GM10266 (cell line): ENCODE measurements around the gene CCT3.
"Not testable (repeated sequence)": the region's sequence is repeated elsewhere in the genome, so short reads cannot be mapped to it uniquely, and the experiment has no call there.

Experiments used
- DNase-seq: peaks from one replicate; pipeline ENCODE4 v3.0.0; 2012; ENCODE audit errors: extremely low spot score
- TF ChIP-seq, protein P1 (sequence below): IDR thresholded peaks from 2 replicates; pipeline ENCODE4 v1.5.1; 2012; ENCODE audit warnings: mild to moderate bottlenecking, low read depth; ENCODE audit not compliant: control insufficient read depth, insufficient read depth; ENCODE audit errors: missing control alignments

The CCT3 gene

DNA sequence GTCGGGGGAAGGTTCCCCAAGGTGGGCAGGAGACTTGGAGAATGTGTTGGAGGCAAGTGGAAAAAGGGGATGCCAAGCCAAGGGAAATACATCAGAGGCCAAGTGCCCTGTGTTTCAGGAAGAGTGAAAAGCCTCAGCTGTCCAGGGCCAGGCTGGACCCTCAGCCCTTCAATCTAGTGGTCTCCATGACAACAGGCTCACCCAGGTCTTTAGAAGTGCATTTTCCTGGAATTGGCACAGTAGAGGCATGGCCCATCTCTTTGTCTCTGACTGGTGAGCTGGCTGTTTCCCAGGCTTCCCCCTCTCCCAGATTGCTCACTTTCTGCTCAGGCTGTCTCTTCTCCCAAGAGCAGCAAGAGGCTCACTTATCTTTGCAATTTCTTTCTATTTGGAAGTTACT lies 20.5 kb upstream of the CCT3 start:
- no peak for DNase-seq
- TF ChIP-seq, protein P1, sequence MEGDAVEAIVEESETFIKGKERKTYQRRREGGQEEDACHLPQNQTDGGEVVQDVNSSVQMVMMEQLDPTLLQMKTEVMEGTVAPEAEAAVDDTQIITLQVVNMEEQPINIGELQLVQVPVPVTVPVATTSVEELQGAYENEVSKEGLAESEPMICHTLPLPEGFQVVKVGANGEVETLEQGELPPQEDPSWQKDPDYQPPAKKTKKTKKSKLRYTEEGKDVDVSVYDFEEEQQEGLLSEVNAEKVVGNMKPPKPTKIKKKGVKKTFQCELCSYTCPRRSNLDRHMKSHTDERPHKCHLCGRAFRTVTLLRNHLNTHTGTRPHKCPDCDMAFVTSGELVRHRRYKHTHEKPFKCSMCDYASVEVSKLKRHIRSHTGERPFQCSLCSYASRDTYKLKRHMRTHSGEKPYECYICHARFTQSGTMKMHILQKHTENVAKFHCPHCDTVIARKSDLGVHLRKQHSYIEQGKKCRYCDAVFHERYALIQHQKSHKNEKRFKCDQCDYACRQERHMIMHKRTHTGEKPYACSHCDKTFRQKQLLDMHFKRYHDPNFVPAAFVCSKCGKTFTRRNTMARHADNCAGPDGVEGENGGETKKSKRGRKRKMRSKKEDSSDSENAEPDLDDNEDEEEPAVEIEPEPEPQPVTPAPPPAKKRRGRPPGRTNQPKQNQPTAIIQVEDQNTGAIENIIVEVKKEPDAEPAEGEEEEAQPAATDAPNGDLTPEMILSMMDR, result no peak

DNA sequence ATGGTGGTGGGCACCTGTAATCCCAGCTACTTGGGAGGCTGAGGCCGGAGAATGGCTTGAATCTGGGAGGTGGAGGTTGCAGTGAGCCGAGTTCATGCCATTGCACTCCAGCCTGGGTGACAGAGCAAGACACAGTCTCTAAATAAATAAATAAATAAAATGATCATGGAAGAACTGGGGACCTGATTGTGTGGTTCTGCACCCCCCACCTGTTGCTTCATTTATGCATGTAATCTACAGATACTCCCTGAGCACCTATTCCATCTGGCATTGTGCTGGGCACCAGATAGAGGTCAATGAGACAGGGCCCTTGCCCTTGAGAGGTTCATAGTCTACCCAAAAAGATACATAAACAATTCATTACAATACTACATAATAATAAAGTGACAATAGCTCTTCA lies 19.9 kb upstream of the CCT3 start:
- TF ChIP-seq, protein P1, result no peak
- no peak for DNase-seq

DNA sequence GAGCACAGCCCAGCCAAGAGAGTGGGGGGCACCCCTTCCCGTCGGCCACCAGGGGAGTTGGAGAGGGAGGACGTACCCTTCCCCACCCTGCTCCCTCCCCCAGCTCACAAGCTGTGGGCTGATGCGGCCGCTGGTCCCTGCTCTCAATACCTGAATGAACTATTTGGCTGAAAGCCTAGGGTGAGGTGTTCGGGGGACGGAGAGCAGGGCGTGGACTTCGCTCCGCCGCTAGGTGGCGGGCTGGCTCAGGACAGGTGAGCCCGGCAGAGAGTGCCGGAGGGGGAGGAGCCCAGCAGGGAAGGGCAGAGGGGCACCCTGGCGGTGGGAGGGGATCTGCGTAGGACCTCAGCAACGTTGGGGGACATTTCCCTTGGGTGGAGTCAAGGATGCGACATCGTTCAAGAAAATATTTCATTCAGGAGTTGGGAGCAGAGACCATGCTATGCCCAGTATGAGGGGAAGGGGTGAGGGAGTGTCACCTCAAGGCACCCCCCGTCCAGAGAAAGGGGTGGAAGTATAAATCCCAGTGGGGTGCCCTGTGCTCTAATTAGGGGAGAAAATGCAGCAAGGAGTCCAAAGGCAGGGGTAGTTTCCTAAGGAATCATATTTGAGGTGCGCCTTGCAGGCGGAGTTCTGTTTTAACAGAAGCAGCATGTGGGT lies 18.9 kb upstream of the CCT3 start:
- peak; percentile 67 for DNase-seq
- TF ChIP-seq, protein P1, result peak; percentile 76

DNA sequence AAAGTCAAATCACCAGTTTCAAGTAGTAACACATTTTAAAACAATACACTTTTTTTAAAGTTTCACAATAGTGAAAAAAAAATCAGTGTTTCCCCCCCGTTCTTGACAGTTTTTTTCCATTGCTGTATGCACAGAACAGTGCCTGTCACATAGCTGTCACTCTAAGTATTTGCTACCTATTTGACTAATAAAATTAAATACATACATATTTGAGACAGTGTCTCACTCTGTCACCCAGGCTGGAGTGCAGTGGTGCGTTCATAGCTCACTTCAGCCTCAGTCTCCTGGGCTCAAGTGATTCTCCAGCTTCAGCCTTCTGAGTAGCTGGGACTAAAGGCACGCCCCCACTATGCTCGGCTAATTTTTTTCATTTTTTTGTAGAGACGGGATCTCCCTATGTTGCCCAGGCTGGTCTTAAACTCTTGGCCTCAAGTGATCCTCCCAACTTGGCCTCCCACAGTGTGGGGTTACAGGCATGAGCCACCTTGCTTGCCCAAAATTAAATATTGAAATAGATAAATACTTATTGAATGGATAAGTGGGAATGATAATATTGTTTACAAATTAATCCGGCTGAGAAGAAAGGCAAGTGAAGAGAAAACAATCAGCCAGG lies 18.3 kb upstream of the CCT3 start:
- TF ChIP-seq, protein P1, result no peak
- DNase-seq, result no peak

DNA sequence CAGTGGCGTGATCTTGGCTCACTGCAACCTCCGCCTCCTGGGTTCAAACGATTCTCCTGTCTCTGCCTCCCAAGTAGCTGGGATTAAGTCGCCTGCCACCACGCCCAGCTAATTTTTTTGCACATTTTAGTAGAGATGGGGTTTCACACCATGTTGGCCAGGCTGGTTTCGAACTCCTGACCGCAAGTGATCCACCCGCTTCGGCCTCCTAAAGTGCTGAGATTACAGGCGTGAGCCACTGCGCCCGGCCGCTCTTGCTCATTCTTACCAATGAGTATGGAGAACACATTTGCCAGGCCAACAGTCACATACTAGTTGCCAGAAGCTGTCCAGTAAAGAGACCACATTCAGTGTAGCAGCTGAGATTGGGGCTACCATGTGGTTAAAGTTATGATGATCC lies 14.4 kb upstream of the CCT3 start:
- not testable (repeated sequence) for DNase-seq

DNA sequence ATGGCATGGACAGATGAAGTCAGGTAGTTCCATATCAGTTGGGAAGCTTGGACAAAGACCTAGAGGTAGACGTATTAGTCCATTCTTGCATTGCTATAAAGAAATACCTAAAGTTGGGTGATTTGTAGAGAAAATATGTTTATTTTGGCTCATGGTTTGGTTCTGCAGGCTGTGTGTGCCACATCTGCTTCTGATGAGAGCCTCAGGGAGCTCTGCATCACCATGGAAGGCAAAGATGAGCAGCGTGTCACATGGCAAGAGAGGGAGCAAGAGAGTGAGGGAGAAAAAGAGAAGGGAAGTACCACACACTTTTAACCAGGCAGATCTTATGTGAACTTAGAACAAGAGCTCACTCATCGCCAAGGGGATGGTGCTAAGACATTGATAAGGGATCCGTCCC lies 9.2 kb upstream of the CCT3 start:
- TF ChIP-seq, protein P1, result no peak

DNA sequence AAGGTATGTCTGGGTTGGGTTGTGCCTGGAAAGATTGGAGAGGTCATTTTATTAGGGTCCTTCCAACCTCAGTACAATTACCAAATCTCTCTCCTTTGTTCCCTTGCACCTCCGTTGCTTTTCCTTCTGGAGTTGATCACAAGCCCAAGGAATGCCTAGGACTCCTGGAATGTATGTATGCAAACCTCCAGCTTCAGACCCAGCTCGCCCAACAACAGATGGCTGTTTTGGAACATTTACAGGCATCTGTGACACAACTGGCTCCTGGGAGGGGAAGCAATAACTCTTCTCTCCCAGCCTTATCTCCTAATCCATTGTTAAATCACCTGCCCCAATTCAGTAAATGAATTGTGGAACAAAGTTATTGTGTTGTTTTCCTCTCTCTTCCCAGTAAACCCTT lies 8.5 kb upstream of the CCT3 start:
- TF ChIP-seq, protein P1, result no peak
- no peak for DNase-seq

More for the DNA sequence above, 9.2 kb upstream of the CCT3 start:
- no peak for DNase-seq

DNA sequence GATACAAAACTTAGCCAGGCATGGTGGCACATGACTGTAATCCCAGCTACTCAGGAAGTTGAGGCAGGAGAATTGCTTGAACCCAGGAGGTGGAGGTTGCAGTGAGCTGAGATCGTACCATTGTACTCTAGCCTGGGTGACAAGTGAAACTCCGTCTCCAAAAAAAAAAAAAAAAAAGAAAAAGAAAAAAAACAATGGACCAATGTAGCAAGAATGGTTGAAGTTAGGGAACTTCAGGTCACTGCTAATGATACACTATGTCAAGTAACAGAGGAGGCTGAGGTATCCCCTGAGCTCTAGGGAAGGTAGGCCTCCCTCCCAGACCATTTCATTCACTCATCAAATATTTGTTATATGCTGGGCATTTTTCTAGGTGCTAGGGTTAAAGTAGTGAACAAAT lies 7.9 kb upstream of the CCT3 start:
- DNase-seq, result not testable (repeated sequence)
